Mesenchymal stem cell (in vitro differentiated cells and primary cell): Measurements from ENCODE around the gene CACNA1C.

Source experiments
- DNase-seq: peaks from one replicate; pipeline ENCODE4 v3.0.0-alpha.2; 2013
- H2AFZ ChIP-seq: one replicate; pipeline ENCODE4 v1.6.1; 2013; ENCODE audit warnings: low read depth, mild to moderate bottlenecking, control low read depth, inconsistent platforms, low read length, moderate library complexity
- H2AK5ac ChIP-seq: 2 replicates; pipeline ENCODE4 v1.6.1; 2013; ENCODE audit warnings: low read length, moderate library complexity, mild to moderate bottlenecking, inconsistent platforms; ENCODE audit not compliant: severe bottlenecking
- H2BK120ac ChIP-seq: one replicate; pipeline ENCODE4 v1.6.1; 2013; ENCODE audit warnings: low read depth, mild to moderate bottlenecking, inconsistent platforms, low read length, moderate library complexity
- H2BK12ac ChIP-seq, 2 experiments: one replicate each; pipeline ENCODE4 v1.6.1; 2013; ENCODE audit warnings: inconsistent platforms in 2 of 2, low read length in 2 of 2, mild to moderate bottlenecking in 2 of 2, moderate library complexity in 2 of 2, control low read depth in 1 of 2
- H2BK15ac ChIP-seq: one replicate; pipeline ENCODE4 v1.6.1; 2013; ENCODE audit warnings: mild to moderate bottlenecking, low read depth, inconsistent platforms; ENCODE audit not compliant: poor library complexity, severe bottlenecking
- H2BK5ac ChIP-seq: 2 replicates; pipeline ENCODE4 v1.6.1; 2013; ENCODE audit warnings: low read depth, mild to moderate bottlenecking, low read length, control low read depth, inconsistent platforms; ENCODE audit not compliant: poor library complexity, severe bottlenecking
- H3K14ac ChIP-seq, 2 experiments: one replicate each; pipeline ENCODE4 v1.6.1; 2013; ENCODE audit warnings: inconsistent platforms in 2 of 2, low read length in 2 of 2, control low read depth in 1 of 2, mild to moderate bottlenecking in 1 of 2, moderate library complexity in 1 of 2
- H3K18ac ChIP-seq, 2 experiments: one replicate each; pipeline ENCODE4 v1.6.1; 2013; ENCODE audit warnings: inconsistent platforms in 2 of 2, low read length in 2 of 2, control low read depth in 1 of 2, low read depth in 1 of 2, mild to moderate bottlenecking in 1 of 2
- H3K23ac ChIP-seq, 2 experiments: one replicate each; pipeline ENCODE4 v1.6.1; 2013; ENCODE audit warnings: inconsistent platforms in 2 of 2, low read length in 2 of 2, mild to moderate bottlenecking in 2 of 2, moderate library complexity in 2 of 2, control low read depth in 1 of 2
- H3K27ac ChIP-seq: 2 replicates; pipeline ENCODE4 v1.5.1; 2013; ENCODE audit warnings: mild to moderate bottlenecking, moderate library complexity, low read length, control low read depth, inconsistent platforms; ENCODE audit not compliant: poor library complexity, severe bottlenecking
- H3K27me3 ChIP-seq, 2 experiments: 2 replicates each; pipeline versions ENCODE4 v1.6.1 to v1.7.0; 2013; ENCODE audit warnings: low read length in 2 of 2, mild to moderate bottlenecking in 2 of 2, moderate library complexity in 2 of 2, control low read depth in 1 of 2, inconsistent platforms in 1 of 2; ENCODE audit not compliant: control insufficient read depth in 1 of 2, insufficient read depth in 1 of 2
- H3K36me3 ChIP-seq, 2 experiments: 2 replicates each; pipeline versions ENCODE4 v1.6.1 to v1.7.0; 2013; ENCODE audit warnings: low read length in 2 of 2, control low read depth in 1 of 2, inconsistent platforms in 1 of 2, low read depth in 1 of 2, mild to moderate bottlenecking in 1 of 2; ENCODE audit not compliant: insufficient read depth in 2 of 2, control insufficient read depth in 1 of 2
- H3K4ac ChIP-seq, 2 experiments: one replicate each; pipeline ENCODE4 v1.6.1; 2013; ENCODE audit warnings: inconsistent platforms in 2 of 2, low read length in 2 of 2, mild to moderate bottlenecking in 2 of 2, moderate library complexity in 2 of 2, control low read depth in 1 of 2, low read depth in 1 of 2
- H3K4me1 ChIP-seq: 2 replicates; pipeline ENCODE4 v1.6.1; 2013; ENCODE audit warnings: low read depth, low read length, control low read depth; ENCODE audit not compliant: control insufficient read depth, insufficient read depth
- H3K4me2 ChIP-seq: 2 replicates; pipeline ENCODE4 v1.6.1; 2013; ENCODE audit warnings: low read length, mild to moderate bottlenecking, inconsistent platforms; ENCODE audit not compliant: poor library complexity, severe bottlenecking
- H3K4me3 ChIP-seq, 2 experiments: 2 replicates each; pipeline versions ENCODE4 v1.5.1 to v1.7.0; 2013; ENCODE audit warnings: low read length in 2 of 2, mild to moderate bottlenecking in 2 of 2, control low read depth in 1 of 2, low read depth in 1 of 2; ENCODE audit not compliant: insufficient read depth in 1 of 2
- H3K79me1 ChIP-seq: replicated peaks from 2 replicates; pipeline ENCODE4 v1.6.1; 2013; ENCODE audit warnings: mild to moderate bottlenecking, control low read depth, low read length, inconsistent platforms; ENCODE audit not compliant: poor library complexity, severe bottlenecking
- H3K9ac ChIP-seq: 2 replicates; pipeline ENCODE4 v1.7.0; 2013; ENCODE audit warnings: mild to moderate bottlenecking, low read length, moderate library complexity
- H3K9me3 ChIP-seq: 2 replicates; pipeline ENCODE4 v1.7.0; 2013; ENCODE audit warnings: mild to moderate bottlenecking, low read length; ENCODE audit not compliant: control insufficient read depth
- H4K8ac ChIP-seq: one replicate; pipeline ENCODE4 v1.6.1; 2013; ENCODE audit warnings: inconsistent platforms, mild to moderate bottlenecking, low read length, moderate library complexity
- H4K91ac ChIP-seq: one replicate; pipeline ENCODE4 v1.6.1; 2013; ENCODE audit warnings: mild to moderate bottlenecking, low read length, inconsistent platforms
- WGBS: methylation state at CpG from one replicate; pipeline ENCODE4 v1.1.7; 2013; ENCODE audit warnings: mixed read lengths; 5-methylcytosine and 5-hydroxymethylcytosine counted together

CACNA1C gene

GRCh38 chr12:2432856-2433255 lies 380.1 kb downstream of the CACNA1C start:
- Histone ChIP-seq H2AK5ac (no peak overlapping the region), H3K36me3 (no peaks in the 10 kb centered on the region), H2BK120ac (no peak overlapping the region), H3K27me3 (no peaks in the 10 kb centered on the region), H3K18ac (peak overlapping the region in 1 of 2 experiments; percentile 22), H2AFZ (no peak overlapping the region), H3K9me3 (no peaks in the 10 kb centered on the region), H2BK15ac (no peak overlapping the region), H3K4ac (no peak overlapping the region), H3K14ac (peak overlapping the region in 1 of 2 experiments; percentile 18), H4K8ac (no peak overlapping the region), H3K4me2 (no peak overlapping the region), H3K27ac (no peak overlapping the region), H4K91ac (no peak overlapping the region), H3K4me1 (no peaks in the 10 kb centered on the region), H3K23ac (peak overlapping the region in 1 of 2 experiments; percentile 56), H3K9ac (no peak overlapping the region), H3K4me3 (no peak overlapping the region), H2BK12ac (no peak overlapping the region), H2BK5ac (no peak overlapping the region), H3K79me1 (no peaks in the 10 kb centered on the region)
- DNase-seq, result no peak
- WGBS, result 96% methylated on average over 5 of the region's 5 CpGs

- Histone ChIP-seq H3K18ac (no peak overlapping the region), H2BK12ac (no peak overlapping the region), H3K4me1 (no peaks in the 10 kb centered on the region), H2BK5ac (no peak overlapping the region), H2BK120ac (no peak overlapping the region), H2BK15ac (no peak overlapping the region), H3K27me3 (no peaks in the 10 kb centered on the region), H3K14ac (no peak overlapping the region), H3K27ac (no peak overlapping the region), H3K79me1 (no peaks in the 10 kb centered on the region), H3K23ac (peak overlapping the region in 1 of 2 experiments; percentile 67), H4K91ac (no peak overlapping the region), H2AK5ac (no peak overlapping the region), H3K4me3 (no peak overlapping the region), H3K4ac (no peak overlapping the region), H3K9me3 (no peaks in the 10 kb centered on the region), H3K9ac (no peak overlapping the region), H2AFZ (no peak overlapping the region), H4K8ac (no peak overlapping the region), H3K4me2 (no peak overlapping the region), H3K36me3 (no peaks in the 10 kb centered on the region)
- 81% methylated on average over 11 of the region's 11 CpGs for WGBS
- no peak for DNase-seq
Measured at GRCh38 chr12:2435511-2435910, 382.7 kb downstream of the CACNA1C start.

GRCh38 chr12:2439332-2440100 lies 386.7 kb downstream of the CACNA1C start:
- Histone ChIP-seq H3K14ac (no peak overlapping the region), H3K4me3 (no peak overlapping the region), H3K27me3 (peaks cover 0 to 6% of the 10 kb centered on the region in 2 experiments), H2BK15ac (no peak overlapping the region), H2BK5ac (no peak overlapping the region), H2BK12ac (no peak overlapping the region), H4K91ac (no peak overlapping the region), H3K4me1 (no peaks in the 10 kb centered on the region), H3K79me1 (no peaks in the 10 kb centered on the region), H2AFZ (no peak overlapping the region), H3K23ac (no peak overlapping the region), H3K9ac (no peak overlapping the region), H3K36me3 (no peaks in the 10 kb centered on the region), H3K9me3 (no peaks in the 10 kb centered on the region), H3K27ac (no peak overlapping the region), H2BK120ac (no peak overlapping the region), H3K4me2 (no peak overlapping the region), H4K8ac (no peak overlapping the region), H2AK5ac (no peak overlapping the region), H3K18ac (no peak overlapping the region), H3K4ac (no peak overlapping the region)
- 79% methylated on average over 8 of the region's 11 CpGs for WGBS
- DNase-seq, result no peak

GRCh38 chr12:2443776-2444175 lies 391.0 kb downstream of the CACNA1C start:
- no peak overlapping the region for H2BK15ac ChIP-seq
- H3K18ac ChIP-seq, result no peak overlapping the region
- H3K9ac ChIP-seq, result no peak overlapping the region
- no peaks in the 10 kb centered on the region for H3K4me1 ChIP-seq
- no peak overlapping the region for H2BK12ac ChIP-seq
- no peak for DNase-seq
- no peak overlapping the region for H2BK120ac ChIP-seq
- no peak overlapping the region for H3K4ac ChIP-seq
- WGBS, result 84% methylated on average over 6 of the region's 7 CpGs
- H3K23ac ChIP-seq, result no peak overlapping the region
- no peak overlapping the region for H2BK5ac ChIP-seq
- no peak overlapping the region for H2AFZ ChIP-seq
- H4K91ac ChIP-seq, result no peak overlapping the region
- no peak overlapping the region for H3K14ac ChIP-seq
- H3K36me3 ChIP-seq, result no peaks in the 10 kb centered on the region
- H2AK5ac ChIP-seq, result no peak overlapping the region
- no peak overlapping the region for H4K8ac ChIP-seq
- no peak overlapping the region for H3K27ac ChIP-seq
- no peak overlapping the region for H3K4me2 ChIP-seq
- H3K79me1 ChIP-seq, result no peaks in the 10 kb centered on the region
- H3K27me3 ChIP-seq, result peaks cover 0 to 12% of the 10 kb centered on the region in 2 experiments
- no peaks in the 10 kb centered on the region for H3K9me3 ChIP-seq
- H3K4me3 ChIP-seq, result no peak overlapping the region
